Transverse colon (tissue), 4 donors: Measurements from ENCODE around the gene MTHFD1L. TPM values are rescaled to one million over a fixed set of nuclear protein-coding genes. Genes with fewer than 3 reads are reported as not detected.

Experiments used
- DNase-seq: peaks from one replicate; pipeline ENCODE4 v3.0.0-alpha.2; 2019
- H3K27ac ChIP-seq, 4 donors: fragments of 200-600 bp; sonication (generic); 2 replicates each; pipeline ENCODE4 v1.5.1; 2016 to 2018; ENCODE audit warnings: inconsistent platforms in 4 of 4
- H3K27me3 ChIP-seq: fragments of 200-600 bp; sonication (generic); 2 replicates; pipeline ENCODE4 v1.5.1; 2017; ENCODE audit warnings: inconsistent platforms
- H3K36me3 ChIP-seq, 4 donors: fragments of 200-600 bp; sonication (generic); 2 replicates each; pipeline ENCODE4 v1.5.1; 2017 to 2019; ENCODE audit warnings: inconsistent platforms in 4 of 4
- H3K4me1 ChIP-seq, 4 donors: fragments of 200-600 bp; sonication (generic); 2 replicates each; pipeline ENCODE4 v1.5.1; 2017 to 2020; ENCODE audit warnings: inconsistent platforms in 4 of 4
- H3K4me3 ChIP-seq, 4 donors: fragments of 200-600 bp; sonication (generic); 1 replicate in 1 of 4; 2 replicates in 3 of 4; pipeline versions ENCODE4 v1.5.1 to v1.6.1; 2017 to 2019; ENCODE audit warnings: inconsistent platforms in 4 of 4
- H3K9me3 ChIP-seq, 2 donors: fragments of 200-600 bp; sonication (generic); 2 replicates each; pipeline ENCODE4 v1.5.1; 2017 to 2019; ENCODE audit warnings: inconsistent platforms in 2 of 2
- CTCF ChIP-seq, 5 experiments: fragments of 200-600 bp in 3 of 5; fragments of 450-650 bp in 2 of 5; sonication (generic) in 3 of 5; IDR thresholded peaks; 1 replicate in 2 of 5; 2 replicates in 3 of 5; pipeline ENCODE4 v1.5.1; 2016 to 2017; ENCODE audit warnings: antibody characterized with exemption in 5 of 5, inconsistent platforms in 3 of 5, mild to moderate bottlenecking in 2 of 5, moderate library complexity in 1 of 5
- EP300 ChIP-seq: sonication (generic); formaldehyde crosslinking; IDR thresholded peaks from one replicate; pipeline ENCODE4 v1.6.1; 2017; ENCODE audit warnings: antibody characterized with exemption, low read depth
- POLR2A ChIP-seq: fragments of 450-650 bp; IDR thresholded peaks from one replicate; pipeline ENCODE4 v1.6.1; 2016; ENCODE audit warnings: antibody characterized with exemption, mild to moderate bottlenecking, moderate library complexity
- POLR2AphosphoS5 ChIP-seq, 3 donors: sonication (generic); formaldehyde crosslinking; IDR thresholded peaks; one replicate each; pipeline ENCODE4 v1.6.1; 2016; ENCODE audit warnings: antibody characterized with exemption in 3 of 3
- WGBS, 2 donors: methylation state at CpG; one replicate each; pipeline ENCODE4 v1.1.5; 2018; ENCODE audit warnings: low coverage in 1 of 2; 5-methylcytosine and 5-hydroxymethylcytosine counted together
- in situ Hi-C, 4 donors: fragments of 200-750 bp; cut with MboI; loops; one replicate each; pipeline versions ENCODE4 v1.15.0 to v1.15.1; 2017; ENCODE audit warnings: low sequenced_read_pairs in 3 of 4, low pct_ligation_motif_present in 1 of 4, low pct_unique_long_range_greater_than_20kb in 1 of 4
- intact Hi-C: fragments of 100-400 bp; cut with DNase I; formaldehyde crosslinking; loops from one replicate; pipeline ENCODE4 v1.15.1; 2023; ENCODE audit warnings: low total_unique reads
- total RNA-seq, 4 donors: library from RNA; depleted of rRNA; stranded (reverse); fragments of >200 nt; gene quantifications; one replicate each; pipeline ENCODE4 v1.1.0, GENCODE V29; 2016

Gene MTHFD1L
- total RNA-seq, 4 donors from 2014 or later: 0.82 to 10.1 (median 5.4) TPM

DNA sequence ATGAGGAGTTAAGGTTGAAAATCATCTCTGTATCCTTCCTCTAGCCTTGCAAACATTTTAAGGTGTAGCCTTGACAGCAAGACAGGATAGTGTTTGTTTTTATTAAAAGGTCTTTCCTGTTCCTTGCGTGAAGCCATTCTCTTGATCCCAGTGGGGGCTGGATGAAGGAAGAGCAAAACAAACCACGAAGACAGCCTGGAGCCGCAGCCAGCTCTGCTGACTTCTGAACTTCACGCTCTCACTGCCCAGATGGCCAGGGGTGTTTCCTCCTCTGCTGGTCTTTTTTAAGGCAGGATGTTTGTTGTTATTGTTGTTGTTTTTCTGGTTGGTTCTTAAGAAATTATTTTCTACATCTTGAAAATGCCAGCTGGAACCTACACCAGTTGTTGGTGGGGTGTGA is 156.4 kb downstream of the MTHFD1L start:
- intact Hi-C loops (loop anchor here (10.0 kb wide), 1 partner anchor 113 kb away; no protein-coding TSS in a partner anchor), in situ Hi-C loops (loop anchor here in 1 of 4 donors (25.0 kb wide), 1 partner anchor 135 kb away; no protein-coding TSS in a partner anchor)
- no peaks in the 10 kb centered on the region for H3K9me3 ChIP-seq
- no peak overlapping the region for H3K4me3 ChIP-seq
- H3K27me3 ChIP-seq: no peaks in the 10 kb centered on the region
- no peaks in the 10 kb centered on the region for H3K36me3 ChIP-seq
- no peak for DNase-seq
- TF ChIP-seq POLR2A (no peak), POLR2AphosphoS5 (IDR thresholded peaks at IDR 0.05) (no peak), CTCF (IDR thresholded peaks at IDR 0.05) (no peak), EP300 (no peak)
- peaks cover 0 to under 1% (median 0%) of the 10 kb centered on the region in 4 donors for H3K4me1 ChIP-seq
- 60 to 74% methylated on average over 1 to 4 of the region's 4 CpGs for WGBS, 2 donors
- no peak overlapping the region for H3K27ac ChIP-seq

DNA sequence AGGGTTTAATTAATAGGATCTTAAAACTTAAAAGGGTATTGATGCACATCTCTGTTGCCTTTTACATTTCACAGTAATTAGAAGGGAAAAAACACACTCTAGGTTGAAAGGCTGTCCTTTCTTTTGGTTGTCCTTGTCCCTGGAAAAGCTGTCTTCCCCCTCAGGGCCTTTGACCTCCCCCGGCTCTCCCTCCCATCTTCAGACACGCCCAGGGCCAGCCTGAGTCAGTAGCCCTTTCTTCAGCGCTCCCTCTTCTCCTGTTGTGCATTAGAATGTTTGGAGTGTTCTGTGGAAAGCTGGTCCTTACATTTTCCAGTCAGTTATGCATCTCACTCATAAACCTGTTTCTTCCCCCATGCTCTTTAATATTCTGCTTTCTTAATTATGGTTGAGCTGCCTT is 157.0 kb downstream of the MTHFD1L start:
- TF ChIP-seq POLR2A (no peak), CTCF (IDR thresholded peaks at IDR 0.05) (no peak), POLR2AphosphoS5 (IDR thresholded peaks at IDR 0.05) (no peak), EP300 (no peak)
- no peak overlapping the region for H3K27ac ChIP-seq
- in situ Hi-C loops: loop anchor here in 1 of 4 donors (25.0 kb wide), 1 partner anchor 135 kb away; no protein-coding TSS in a partner anchor
- WGBS, 2 donors: 76 to 79% methylated on average over 2 to 3 of the region's 3 CpGs
- intact Hi-C loops: loop anchor here (10.0 kb wide), 1 partner anchor 112 kb away; no protein-coding TSS in a partner anchor
- H3K4me1 ChIP-seq: peaks cover 0 to 6% (median 0%) of the 10 kb centered on the region in 4 donors
- no peak overlapping the region for H3K4me3 ChIP-seq
- no peaks in the 10 kb centered on the region for H3K36me3 ChIP-seq
- no peaks in the 10 kb centered on the region for H3K27me3 ChIP-seq
- H3K9me3 ChIP-seq: no peaks in the 10 kb centered on the region
- no peak for DNase-seq

DNA sequence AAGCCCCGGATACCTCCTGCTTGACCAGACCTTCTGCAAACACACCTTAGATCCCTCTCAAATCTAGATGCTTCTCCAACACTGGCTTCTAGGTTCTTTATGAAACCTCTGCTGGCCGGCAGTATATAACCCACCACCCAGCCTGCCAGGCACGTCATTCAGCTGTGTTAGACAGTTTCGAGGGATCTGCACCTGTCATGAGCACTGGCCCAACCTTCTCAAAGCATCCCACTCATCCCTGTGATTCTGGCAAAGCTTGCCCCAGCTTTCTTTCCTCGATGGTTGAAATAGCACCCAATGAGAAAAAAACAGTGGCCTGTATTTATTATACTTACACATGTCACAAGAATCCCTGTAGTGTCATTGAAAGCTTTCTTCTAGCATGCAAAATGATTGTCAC is 157.8 kb downstream of the MTHFD1L start:
- intact Hi-C loops: loop anchor here (10.0 kb wide), 1 partner anchor 111 kb away; no protein-coding TSS in a partner anchor
- DNase-seq: no peak
- in situ Hi-C loops: loop anchor here in 1 of 4 donors (25.0 kb wide), 1 partner anchor 136 kb away; no protein-coding TSS in a partner anchor
- H3K36me3 ChIP-seq: no peaks in the 10 kb centered on the region
- WGBS, 2 donors: 95% methylated on average over 5 of the region's 5 CpGs; no CpG with 5 or more reads in 1 of the 2 donors
- H3K27me3 ChIP-seq: no peaks in the 10 kb centered on the region
- no peak overlapping the region for H3K4me3 ChIP-seq
- peaks cover 0 to 8% (median 0%) of the 10 kb centered on the region in 4 donors for H3K4me1 ChIP-seq
- H3K27ac ChIP-seq: no peak overlapping the region
- TF ChIP-seq POLR2AphosphoS5 (IDR thresholded peaks at IDR 0.05) (no peak), EP300 (no peak), CTCF (IDR thresholded peaks at IDR 0.05) (no peak), POLR2A (no peak)
- no peaks in the 10 kb centered on the region for H3K9me3 ChIP-seq

DNA sequence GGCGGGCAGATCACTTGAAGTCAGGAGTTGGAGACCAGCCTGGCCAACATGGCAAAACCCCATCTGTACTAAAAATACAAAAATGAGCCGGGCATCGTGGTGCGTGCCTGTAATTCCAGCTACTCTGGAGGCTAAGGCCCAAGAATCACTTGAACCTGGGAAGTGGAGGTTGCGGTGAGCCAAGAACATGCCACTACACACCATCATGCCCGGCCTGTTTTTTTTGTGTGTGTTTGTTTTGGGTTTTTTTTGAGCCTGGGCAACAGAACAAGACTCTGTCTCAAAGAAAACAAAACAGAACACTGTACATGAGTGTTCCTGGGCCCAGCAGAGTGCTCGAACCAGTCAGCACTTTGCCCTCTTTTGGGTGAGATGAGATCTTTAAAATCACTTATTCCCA is 159.1 kb downstream of the MTHFD1L start:
- in situ Hi-C loops (loop anchor here in 1 of 4 donors (25.0 kb wide), 1 partner anchor 137 kb away; no protein-coding TSS in a partner anchor), intact Hi-C loops (loop anchor here (10.0 kb wide), 1 partner anchor 110 kb away; no protein-coding TSS in a partner anchor)
- no peaks in the 10 kb centered on the region for H3K36me3 ChIP-seq
- WGBS, 2 donors: 94% methylated on average over 3 to 7 of the region's 7 CpGs
- H3K9me3 ChIP-seq: no peaks in the 10 kb centered on the region
- H3K4me1 ChIP-seq: peaks cover 0 to 8% (median 0%) of the 10 kb centered on the region in 4 donors
- no peak overlapping the region for H3K4me3 ChIP-seq
- DNase-seq: no peak
- H3K27ac ChIP-seq: peak overlapping the region in 3 of 4 donors; percentile 21 to 52 (median 42)
- TF ChIP-seq POLR2AphosphoS5 (IDR thresholded peaks at IDR 0.05): no peak
- TF ChIP-seq POLR2A: no peak
- TF ChIP-seq EP300: no peak
- TF ChIP-seq CTCF (IDR thresholded peaks at IDR 0.05): no peak
- no peaks in the 10 kb centered on the region for H3K27me3 ChIP-seq
